ENCODE data around the gene CHRNB1. TPM values are rescaled to one million over a fixed set of nuclear protein-coding genes. Genes with fewer than 3 reads are reported as not detected.

Gene CHRNB1
- total RNA-seq, result 1 to 10 TPM; 2.6 to 8.8 TPM

- 3% methylated on average over 15 to 49 of the region's 51 CpGs for WGBS, 2 donors
- Histone ChIP-seq H3K4me3 (peak within 1 kb of the TSS; percentile 3 to 35), H3K9me3 (no peaks in the 10 kb centered on the region), H3K4me1 (peaks cover 22% of the 10 kb centered on the region), H3K36me3 (replicated peaks in 1 of 2; ENCODE audit: insufficient read depth in 1 of 2, low read depth in 2 of 2) (no peaks in the 10 kb centered on the region), H3K27ac (peak within 1 kb of the TSS; percentile 33 to 75 (median 51)), H3K27me3 (no peaks in the 10 kb centered on the region)
- ATAC-seq, result peak; percentile 87
- intact Hi-C loops (cut with DNase I), result loop anchor here (5.0 kb wide), 1 partner anchor 42 kb away; no protein-coding TSS in a partner anchor
- peak in 4 of 7 experiments; percentile 7 to 40 (median 18) for TF ChIP-seq CTCF (IDR thresholded peaks at IDR 0.05)
- TF ChIP-seq POLR2A (IDR thresholded peaks at IDR 0.05), result peak in 2 of 3 donors; percentile 28 to 30
- DNase-seq, result peak; percentile 82 to 91 (median 88)
Measured at GRCh38 chr17:7444682-7445618, at the start of gene CHRNB1. Gene CHRNB1 (plus strand): TSS chr17:7445061. CDS start chr17:7445128, 67 bp downstream.

GRCh38 chr17:7396147-7396546 lies 48.7 kb upstream of the CHRNB1 start:
- H3K4me1 ChIP-seq, result peaks cover 20% of the 10 kb centered on the region
- H3K27me3 ChIP-seq, result no peaks in the 10 kb centered on the region
- H3K4me3 ChIP-seq, result no peak overlapping the region
- no peak for TF ChIP-seq POLR2A (IDR thresholded peaks at IDR 0.05)
- no peak for TF ChIP-seq CTCF (IDR thresholded peaks at IDR 0.05)
- no peaks in the 10 kb centered on the region for H3K36me3 ChIP-seq (replicated peaks in 1 of 2; ENCODE audit: insufficient read depth in 1 of 2, low read depth in 2 of 2)
- intact Hi-C loops (cut with DNase I), result no loop called here
- no peak overlapping the region for H3K27ac ChIP-seq
- WGBS, 2 donors, result 81 to 98% methylated on average over 4 of the region's 4 CpGs
- no peaks in the 10 kb centered on the region for H3K9me3 ChIP-seq
- ATAC-seq, result no peak
- DNase-seq, result no peak

GRCh38 chr17:7398612-7399011 lies 46.2 kb upstream of the CHRNB1 start:
- Histone ChIP-seq H3K36me3 (replicated peaks in 1 of 2; ENCODE audit: insufficient read depth in 1 of 2, low read depth in 2 of 2) (no peaks in the 10 kb centered on the region), H3K9me3 (no peaks in the 10 kb centered on the region), H3K27ac (no peak overlapping the region), H3K27me3 (no peaks in the 10 kb centered on the region), H3K4me1 (peaks cover 33% of the 10 kb centered on the region), H3K4me3 (no peak overlapping the region)
- no peak for ATAC-seq
- no peak for TF ChIP-seq POLR2A (IDR thresholded peaks at IDR 0.05)
- no peak for DNase-seq
- intact Hi-C loops (cut with DNase I), result no loop called here
- WGBS, 2 donors, result 72 to 77% methylated on average over 2 of the region's 2 CpGs

GRCh38 chr17:7403043-7403726 lies 41.7 kb upstream of the CHRNB1 start:
- H3K36me3 ChIP-seq (replicated peaks in 1 of 2; ENCODE audit: insufficient read depth in 1 of 2, low read depth in 2 of 2), result no peaks in the 10 kb centered on the region
- DNase-seq, result peak; percentile 53 to 61 (median 54)
- TF ChIP-seq CTCF (IDR thresholded peaks at IDR 0.05) (no peak), POLR2A (IDR thresholded peaks at IDR 0.05) (no peak)
- peaks cover 32% of the 10 kb centered on the region for H3K4me1 ChIP-seq
- H3K4me3 ChIP-seq, result peak overlapping the region; percentile 22 to 39
- no peaks in the 10 kb centered on the region for H3K9me3 ChIP-seq
- ATAC-seq, result no peak
- WGBS, 2 donors, result 9 to 13% methylated on average over 13 to 16 of the region's 16 CpGs
- peak overlapping the region; percentile 60 to 96 (median 90) for H3K27ac ChIP-seq
- H3K27me3 ChIP-seq, result no peaks in the 10 kb centered on the region
- intact Hi-C loops (cut with DNase I), result no loop called here

- intact Hi-C loops (cut with DNase I), result no loop called here
- ATAC-seq (peak; percentile 43), DNase-seq (no peak)
- WGBS, 2 donors, result 1% methylated on average over 13 of the region's 13 CpGs; no CpG with 5 or more reads in 1 of the 2 donors
- Histone ChIP-seq H3K27ac (peak overlapping the region; percentile 60 to 96 (median 90)), H3K4me3 (peak overlapping the region; percentile 22 to 39), H3K36me3 (replicated peaks in 1 of 2; ENCODE audit: insufficient read depth in 1 of 2, low read depth in 2 of 2) (no peaks in the 10 kb centered on the region), H3K9me3 (no peaks in the 10 kb centered on the region), H3K4me1 (peaks cover 32% of the 10 kb centered on the region), H3K27me3 (no peaks in the 10 kb centered on the region)
- TF ChIP-seq POLR2A (IDR thresholded peaks at IDR 0.05) (no peak), CTCF (IDR thresholded peaks at IDR 0.05) (no peak)
Measured at GRCh38 chr17:7403727-7403976, 41.2 kb upstream of the CHRNB1 start.

All from body of pancreas (tissue), 4 donors.